ENCODE measurements around the gene OSBPL5. TPM values are rescaled to one million over a fixed set of nuclear protein-coding genes. Genes with fewer than 3 reads are reported as not detected.

OSBPL5 gene
- total and polyA plus RNA-seq, 2 of the 4 experiments (the other 2 are of a cell fraction), result 14.9 to 22.3 TPM

GRCh38 chr11:3149852-3150188, 15.3 kb downstream of the OSBPL5 start:
- no peak overlapping the region for H4K91ac ChIP-seq (ENCODE audit: insufficient read depth, low read depth, low read length)
- dilution Hi-C loops (cut with HindIII; ENCODE audit: low sequenced_read_pairs, unreplicated experiment), result no loop called here
- H3K23ac ChIP-seq (ENCODE audit: low read depth, low read length), result no peak overlapping the region
- ChIA-PET CTCF (no interaction called here), POLR2A (ENCODE audit: unreplicated experiment) (no interaction called here)
- H2BK120ac ChIP-seq (ENCODE audit: low read depth, low read length), result no peak overlapping the region
- WGBS, 2 experiments (ENCODE audit: extremely low coverage in 2 of 2, insufficient read length in 1 of 2), result 76% methylated on average over 3 of the region's 4 CpGs; no CpG with 5 or more reads in 1 of the 2 experiments
- H3K4me1 ChIP-seq (ENCODE audit: control insufficient read depth, insufficient read depth, low read length), result peaks cover 28% of the 10 kb centered on the region
- H3K4me2 ChIP-seq (ENCODE audit: low read depth, low read length), result no peak overlapping the region
- no peak overlapping the region for H2AFZ ChIP-seq (replicated peaks; ENCODE audit: low read length, poor library complexity)
- H3K79me1 ChIP-seq (ENCODE audit: low read depth in 1 of 2, low read length in 2 of 2), result peaks cover 51 to 94% of the 10 kb centered on the region in 2 experiments
- H2AK9ac ChIP-seq (replicated peaks; ENCODE audit: low read depth, low read length, poor library complexity), result peak overlapping the region; percentile 5
- BruUV-seq (replicated peaks), result no TSS peak
- H3K4me3 ChIP-seq (ENCODE audit: insufficient read depth, low read depth, low read length), result no peak overlapping the region
- H4K5ac ChIP-seq (ENCODE audit: low read depth, low read length), result no peak overlapping the region
- ATAC-seq (ENCODE audit: low read depth), result no peak
- H3K4ac ChIP-seq (ENCODE audit: low read depth, low read length), result 0 out of 2 replicates have a peak overlapping the region, but pooled peaks have one; percentile 2
- no peak overlapping the region for H3K18ac ChIP-seq (ENCODE audit: low read depth, low read length)
- H3K56ac ChIP-seq (ENCODE audit: extremely low read depth, insufficient read depth, low read length), result no peak overlapping the region
- H3K36me3 ChIP-seq (ENCODE audit: control insufficient read depth, insufficient read depth, low read length), result peaks cover 5% of the 10 kb centered on the region
- no peak overlapping the region for H3K14ac ChIP-seq (replicated peaks; ENCODE audit: low read depth, low read length)
- no peaks in the 10 kb centered on the region for H3K9me3 ChIP-seq (ENCODE audit: control insufficient read depth, insufficient read depth, low read length)
- H4K20me1 ChIP-seq (ENCODE audit: insufficient read depth, low read length), result peaks cover 64% of the 10 kb centered on the region
- DNase-seq, result no peak
- H2BK20ac ChIP-seq (ENCODE audit: low read depth, low read length), result no peak overlapping the region
- H3K9me1 ChIP-seq (ENCODE audit: insufficient read depth, low read length), result peaks cover 19% of the 10 kb centered on the region
- no peak overlapping the region for H2AK5ac ChIP-seq (ENCODE audit: low read depth, low read length)
- intact Hi-C loops (cut with micrococcal nuclease), result no loop called here
- H3K27ac ChIP-seq (ENCODE audit: insufficient read depth, low read length), result no peak overlapping the region
- no peak overlapping the region for H4K8ac ChIP-seq (ENCODE audit: low read depth in 2 of 2, low read length in 2 of 2)
- H3K9ac ChIP-seq (ENCODE audit: low read depth, low read length), result no peak overlapping the region
- in situ Hi-C loops (cut with MboI; ENCODE audit: low sequenced_read_pairs), result no loop called here
- no peak overlapping the region for H2BK5ac ChIP-seq (ENCODE audit: low read depth, low read length, poor library complexity, severe bottlenecking)
- H2BK15ac ChIP-seq (ENCODE audit: low read depth, low read length), result no peak overlapping the region
- no peak for TF ChIP-seq USF2 (IDR thresholded peaks at IDR 0.05; ENCODE audit: low read depth, low read length)
- no peak for TF ChIP-seq CEBPB (IDR thresholded peaks at IDR 0.05; ENCODE audit: low read depth, low read length)
- no peak for TF ChIP-seq RCOR1 (IDR thresholded peaks at IDR 0.05; ENCODE audit: insufficient replicate concordance, low read length)
- no peak for TF ChIP-seq SMC3 (IDR thresholded peaks at IDR 0.05; ENCODE audit: low read depth, low read length)
- no peak for TF ChIP-seq POLR2A (IDR thresholded peaks at IDR 0.05; ENCODE audit: low read depth, low read length)
- no peak for TF ChIP-seq NFE2L2 (IDR thresholded peaks at IDR 0.05; ENCODE audit: low read depth, low read length)
- TF ChIP-seq RAD21 (IDR thresholded peaks at IDR 0.05; ENCODE audit: low read length), result no peak
- TF ChIP-seq MXI1 (IDR thresholded peaks at IDR 0.05; ENCODE audit: borderline replicate concordance, low read depth, low read length), result no peak
- no peak for TF ChIP-seq FOS (IDR thresholded peaks at IDR 0.05; ENCODE audit: low read depth, low read length)
- TF ChIP-seq RFX5 (IDR thresholded peaks at IDR 0.05; ENCODE audit: low read depth, low read length), result no peak
- TF ChIP-seq CTCF (conservative IDR thresholded peaks at IDR 0.05; ENCODE audit: low read depth, low read length), result no peak
- H3K27me3 ChIP-seq (ENCODE audit: control insufficient read depth, insufficient read depth, low read length), result no peaks in the 10 kb centered on the region

All from IMR-90 (cell line).